ENCODE data around the gene MUL1.

The MUL1 gene, protein sequence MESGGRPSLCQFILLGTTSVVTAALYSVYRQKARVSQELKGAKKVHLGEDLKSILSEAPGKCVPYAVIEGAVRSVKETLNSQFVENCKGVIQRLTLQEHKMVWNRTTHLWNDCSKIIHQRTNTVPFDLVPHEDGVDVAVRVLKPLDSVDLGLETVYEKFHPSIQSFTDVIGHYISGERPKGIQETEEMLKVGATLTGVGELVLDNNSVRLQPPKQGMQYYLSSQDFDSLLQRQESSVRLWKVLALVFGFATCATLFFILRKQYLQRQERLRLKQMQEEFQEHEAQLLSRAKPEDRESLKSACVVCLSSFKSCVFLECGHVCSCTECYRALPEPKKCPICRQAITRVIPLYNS

DNA sequence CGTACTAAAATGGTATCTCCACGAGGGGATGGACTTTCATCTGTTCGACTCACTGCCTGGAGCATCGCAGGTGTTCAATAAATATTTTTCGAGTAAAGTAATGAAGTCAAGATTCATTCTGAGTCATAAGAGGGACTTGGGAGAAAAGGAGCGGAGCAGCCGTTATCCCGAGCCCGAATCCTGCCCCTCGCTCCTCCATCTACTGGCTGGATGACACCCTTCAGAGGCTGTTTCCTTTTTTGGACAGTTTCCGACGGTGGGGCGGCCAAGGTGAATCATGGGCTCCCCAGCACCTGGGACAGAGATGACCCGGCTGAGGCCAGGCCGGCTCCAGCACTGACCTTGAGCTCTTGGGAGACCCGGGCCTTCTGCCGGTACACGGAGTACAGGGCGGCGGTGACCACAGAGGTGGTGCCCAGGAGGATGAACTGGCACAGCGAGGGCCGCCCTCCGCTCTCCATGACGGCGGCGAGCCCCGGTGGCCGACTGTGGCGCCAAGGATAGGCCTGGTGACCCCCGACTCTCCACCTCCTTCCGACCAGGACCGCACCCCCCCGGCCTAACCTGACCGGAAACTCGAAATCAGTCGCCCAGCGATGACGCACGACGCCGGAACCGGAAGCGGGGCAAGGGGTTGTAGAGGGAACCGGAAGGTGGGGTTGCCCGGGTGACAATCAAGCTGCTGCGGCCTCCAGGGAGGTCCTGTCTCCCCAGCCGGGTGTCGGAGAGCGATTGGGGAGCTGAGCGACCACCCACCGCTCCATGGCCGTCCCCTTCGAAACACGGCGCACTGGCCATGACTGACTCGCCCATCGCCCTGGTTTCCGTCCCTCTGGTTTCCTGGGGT lies at the start of gene MUL1:
MUL1 (minus strand) TSS at position 588 of the 847 bp plus-strand sequence; CDS start at position 461, 127 bp downstream.
- DNase-seq = peak; percentile 97

- no peak for DNase-seq
Observed at GRCh38 chr1:20555758-20556120, 47.8 kb upstream of the MUL1 start.

- no peak for DNase-seq
Observed at GRCh38 chr1:20555025-20555757, 47.2 kb upstream of the MUL1 start.

DNA sequence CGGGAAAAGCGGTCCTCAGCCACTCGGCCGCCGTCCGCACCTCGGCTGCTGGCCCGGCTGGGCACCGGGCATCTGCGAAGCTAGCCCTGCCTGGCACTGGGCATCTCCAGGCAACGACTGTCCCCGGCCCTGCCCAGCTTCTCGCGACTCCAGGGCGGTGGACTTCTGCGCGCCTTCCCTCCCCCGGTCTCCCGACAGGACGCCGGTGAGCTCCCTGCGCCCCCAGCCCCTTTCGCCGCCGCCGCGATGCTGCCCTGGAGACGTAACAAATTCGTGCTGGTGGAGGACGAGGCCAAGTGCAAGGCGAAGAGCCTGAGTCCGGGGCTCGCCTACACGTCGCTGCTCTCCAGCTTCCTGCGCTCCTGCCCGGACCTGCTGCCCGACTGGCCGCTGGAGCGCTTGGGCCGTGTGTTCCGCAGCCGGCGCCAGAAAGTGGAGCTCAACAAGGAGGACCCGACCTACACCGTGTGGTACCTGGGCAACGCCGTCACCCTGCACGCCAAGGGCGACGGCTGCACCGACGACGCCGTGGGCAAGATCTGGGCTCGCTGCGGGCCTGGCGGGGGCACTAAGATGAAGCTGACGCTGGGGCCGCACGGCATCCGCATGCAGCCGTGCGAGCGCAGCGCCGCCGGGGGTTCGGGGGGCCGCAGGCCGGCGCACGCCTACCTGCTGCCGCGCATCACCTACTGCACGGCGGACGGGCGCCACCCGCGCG lies 44.9 kb upstream of the MUL1 start:
- DNase-seq = no peak

GRCh38 chr1:20551945-20552727 lies 44.2 kb upstream of the MUL1 start, which contains the start of gene FAM43B:
FAM43B (plus strand) TSS chr1:20552573; CDS start chr1:20552974, 401 bp downstream.
- DNase-seq = peak; percentile 60

DNA sequence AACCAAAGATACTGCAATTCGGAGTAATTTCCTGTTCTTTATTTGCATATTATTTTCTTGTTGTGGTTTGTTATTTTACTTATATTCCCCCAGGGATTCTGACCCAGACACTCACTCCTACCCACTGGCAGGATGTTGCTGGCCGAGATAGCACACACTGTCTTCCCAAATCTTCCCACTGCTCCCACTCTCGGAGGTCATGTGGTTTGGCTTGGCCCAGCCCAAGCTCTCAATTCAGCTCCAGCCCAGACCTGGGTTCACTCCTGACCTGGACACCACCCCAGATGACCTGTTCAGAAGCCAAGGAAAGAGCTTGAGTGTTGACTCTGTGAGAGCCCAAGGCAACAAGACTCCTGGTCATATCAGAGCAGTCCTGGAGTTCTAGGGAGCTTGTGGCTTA lies 43.2 kb upstream of the MUL1 start:
- no peak for DNase-seq

DNA sequence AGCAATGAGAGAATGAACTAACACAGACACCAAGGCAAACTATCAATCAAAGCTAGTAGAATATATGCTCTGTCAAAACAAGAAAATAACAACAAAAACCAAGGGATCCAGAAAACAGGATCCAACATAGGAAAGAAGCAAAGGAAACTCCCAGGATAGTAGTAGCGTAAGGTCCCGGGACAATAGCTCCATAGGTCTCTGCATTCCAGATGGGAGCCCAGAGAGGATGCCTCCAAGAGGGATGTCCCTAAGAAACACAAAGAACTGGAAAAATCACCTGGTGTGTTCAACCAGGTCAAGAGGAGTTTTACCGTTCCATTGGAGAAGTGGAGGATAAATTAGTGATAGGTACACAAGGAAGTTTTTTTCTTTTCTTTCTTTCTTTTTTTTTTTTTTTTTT lies 38.7 kb upstream of the MUL1 start:
- no peak for DNase-seq

GRCh38 chr1:20540281-20540680 lies 32.3 kb upstream of the MUL1 start:
- no peak for DNase-seq

GRCh38 chr1:20538760-20539551 lies 31.0 kb upstream of the MUL1 start:
- DNase-seq = no peak

- no peak for DNase-seq
Observed at GRCh38 chr1:20538227-20538626, 30.3 kb upstream of the MUL1 start.

DNA sequence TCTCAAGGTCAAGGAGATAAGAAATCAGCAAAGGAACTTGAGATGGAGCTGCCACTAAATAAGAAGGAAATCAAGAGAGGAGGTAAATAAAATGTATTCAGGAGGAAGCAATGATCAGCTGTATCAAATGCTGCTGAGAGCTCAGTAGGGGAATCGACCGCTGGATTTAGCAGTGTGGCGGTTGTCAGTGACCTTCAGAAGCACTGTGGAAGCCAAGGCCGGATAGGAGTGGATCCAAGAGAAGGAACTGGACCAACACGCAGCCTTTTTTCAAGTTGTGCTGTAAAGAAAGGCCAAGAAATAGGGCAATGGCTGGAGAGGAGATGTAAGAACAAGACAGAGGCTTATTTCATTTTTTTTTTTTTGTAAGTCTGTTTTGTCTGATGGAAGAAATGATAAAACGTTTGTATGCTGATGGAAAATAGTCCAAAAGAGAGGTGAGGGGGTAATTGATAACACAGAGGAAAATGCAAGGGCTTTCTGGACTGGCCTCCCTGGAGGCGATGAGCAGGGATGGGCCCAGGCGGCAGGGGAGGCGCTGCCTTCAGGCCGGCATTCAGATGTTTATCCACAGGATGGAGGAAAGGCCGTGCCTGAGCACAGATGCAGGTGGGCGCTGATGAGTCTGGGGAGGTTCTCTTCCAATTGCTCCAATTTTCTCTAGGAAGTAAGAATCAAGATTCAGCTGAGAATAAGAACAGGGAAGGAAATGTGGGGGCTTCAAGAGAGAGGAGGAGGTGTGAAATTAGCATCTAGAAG lies 26.9 kb upstream of the MUL1 start:
- no peak for DNase-seq

GRCh38 chr1:20533635-20534034 lies 25.7 kb upstream of the MUL1 start:
- no peak for DNase-seq

- DNase-seq = no peak
Observed at GRCh38 chr1:20530901-20531300, 22.9 kb upstream of the MUL1 start.

GRCh38 chr1:20530306-20530705 lies 22.4 kb upstream of the MUL1 start:
- DNase-seq = peak; percentile 77

DNA sequence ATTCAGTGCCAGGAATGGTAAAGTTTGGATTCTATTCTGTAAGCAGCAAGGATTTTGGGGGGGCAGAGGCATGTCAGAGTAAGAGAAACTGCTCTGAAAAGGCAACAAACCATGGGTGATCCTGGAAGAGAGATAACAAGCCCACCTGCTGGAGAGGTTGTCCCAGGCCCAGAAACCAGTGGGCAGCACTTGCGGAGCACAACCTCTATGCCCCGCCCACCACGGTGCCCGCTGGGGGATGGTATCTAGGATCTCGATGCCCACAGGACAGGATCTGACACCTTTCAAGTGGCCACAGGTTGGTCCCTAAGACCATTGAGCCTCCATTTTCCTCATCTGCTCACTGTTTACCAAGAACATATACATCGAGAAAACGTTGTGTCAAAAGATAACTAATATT lies 20.3 kb upstream of the MUL1 start:
- no peak for DNase-seq

DNA sequence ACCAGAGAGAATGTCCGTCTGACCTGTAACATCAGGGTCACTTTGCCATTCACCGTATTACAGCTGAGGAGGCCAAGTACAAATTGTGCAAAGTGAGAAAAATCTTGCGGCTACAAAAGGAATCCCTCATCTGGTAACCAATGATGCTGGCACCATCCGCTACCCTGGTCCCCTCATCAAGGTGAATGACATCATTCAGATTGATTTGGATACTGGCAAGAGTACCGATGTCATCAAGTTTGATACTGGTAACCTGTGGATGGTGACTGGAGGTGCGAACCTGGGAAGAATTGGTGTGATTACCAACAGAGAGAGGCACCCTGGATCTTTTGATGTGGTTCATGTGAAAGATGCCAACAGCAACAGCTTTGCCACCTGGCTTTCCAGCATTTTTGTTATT lies 18.3 kb upstream of the MUL1 start:
- DNase-seq = no peak

DNA sequence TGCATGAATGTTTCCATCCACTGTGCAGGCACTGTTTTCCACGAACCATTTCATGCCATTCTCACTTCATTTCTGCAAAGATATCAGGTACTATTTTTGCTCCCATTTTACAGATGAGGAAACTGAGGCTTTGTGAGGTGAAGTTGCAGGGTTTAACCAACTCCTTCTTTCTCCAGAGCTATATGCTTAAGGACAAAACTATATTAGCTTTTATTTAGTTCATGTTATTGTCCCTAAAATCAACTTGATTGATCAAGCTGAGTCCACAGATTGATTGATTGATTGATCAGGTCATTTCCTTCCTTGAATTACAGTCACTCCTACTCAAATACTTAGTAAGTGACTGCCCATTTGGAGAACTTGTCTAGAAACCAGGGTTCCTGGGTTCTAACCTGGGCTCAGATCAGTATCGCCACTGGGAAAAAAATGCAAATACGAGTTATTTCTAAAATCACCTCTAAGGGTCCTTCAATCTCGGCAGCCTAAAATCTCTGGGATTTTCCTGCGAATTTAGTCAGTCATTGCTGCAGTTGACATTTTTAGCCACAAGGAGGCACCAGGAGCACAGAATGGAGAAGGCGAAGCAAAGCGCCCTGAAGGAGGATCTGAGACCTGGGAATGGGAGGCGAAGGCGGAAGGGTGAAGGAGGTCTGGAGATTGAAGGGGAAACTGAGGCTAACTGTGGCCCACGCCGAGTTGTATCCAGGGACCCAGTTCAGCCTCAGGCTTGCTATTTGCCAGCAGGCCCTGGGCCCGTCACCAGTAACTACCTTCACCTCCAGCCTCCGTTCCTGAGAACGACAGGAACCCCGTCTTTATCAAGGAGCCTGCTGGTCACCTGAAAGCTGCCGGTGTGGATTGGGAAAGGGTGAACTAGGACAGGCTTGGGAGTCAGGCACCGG lies 14.3 kb upstream of the MUL1 start:
- peak; percentile 86 for DNase-seq

- peak; percentile 36 for DNase-seq
Observed at GRCh38 chr1:20519609-20520262, 11.8 kb upstream of the MUL1 start.

Measured in hematopoietic multipotent progenitor cell treated with erythropoietin and hydrocortisone succinate and interleukin-3 and kit ligand, for 4 days (in vitro differentiated cells).